Measurements from ENCODE around the gene CA10.

DNA sequence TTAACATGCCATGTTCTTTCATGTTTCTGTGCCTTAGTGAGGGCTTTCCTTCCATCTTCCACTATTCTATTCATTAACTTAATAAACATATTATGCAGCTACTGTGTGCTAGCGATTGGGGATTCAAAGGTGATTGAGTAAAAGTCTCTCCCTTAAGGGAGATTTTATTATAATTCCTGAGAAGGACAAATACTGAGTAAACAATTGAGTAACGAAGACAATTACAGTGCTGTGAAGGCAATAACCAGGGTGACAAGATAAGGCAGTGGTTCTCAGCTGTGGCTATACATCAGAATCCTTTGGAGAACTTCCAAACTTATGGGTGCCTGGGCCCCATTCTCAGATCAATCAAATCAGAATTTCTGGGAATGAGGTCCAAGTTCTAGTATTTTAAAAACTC lies 353.3 kb downstream of the CA10 start:
- TF ChIP-seq POLR2AphosphoS5 (IDR thresholded peaks at IDR 0.05; ENCODE audit: low read depth, low read length) (no peak), POLR2A (IDR thresholded peaks at IDR 0.05; ENCODE audit: low read depth, low read length) (no peak)
